Upper lobe of left lung (tissue), 4 donors: ENCODE results near the gene NAA60.

Experiments
- EP300 ChIP-seq, 4 donors: sonication (generic); formaldehyde crosslinking; IDR thresholded peaks; one replicate each; pipeline ENCODE4 v1.5.1; 2017; ENCODE audit warnings: antibody characterized with exemption in 4 of 4, control low read depth in 2 of 4
- POLR2A ChIP-seq, 4 donors: fragments of 450-650 bp; IDR thresholded peaks; one replicate each; pipeline ENCODE4 v1.5.1; 2016 to 2017; ENCODE audit warnings: antibody characterized with exemption in 4 of 4, mild to moderate bottlenecking in 2 of 4
- POLR2AphosphoS5 ChIP-seq, 2 donors: sonication (generic); formaldehyde crosslinking; IDR thresholded peaks; one replicate each; pipeline ENCODE4 v1.5.1; 2017; ENCODE audit warnings: antibody characterized with exemption in 2 of 2
- TF ChIP-seq, protein P1 (sequence below), 6 experiments: fragments of 450-650 bp in 4 of 6; fragments of 200-600 bp in 2 of 6; sonication (generic) in 2 of 6; IDR thresholded peaks; one replicate each; pipeline ENCODE4 v1.5.1; 2016 to 2019; ENCODE audit warnings: antibody characterized with exemption in 6 of 6

DNA sequence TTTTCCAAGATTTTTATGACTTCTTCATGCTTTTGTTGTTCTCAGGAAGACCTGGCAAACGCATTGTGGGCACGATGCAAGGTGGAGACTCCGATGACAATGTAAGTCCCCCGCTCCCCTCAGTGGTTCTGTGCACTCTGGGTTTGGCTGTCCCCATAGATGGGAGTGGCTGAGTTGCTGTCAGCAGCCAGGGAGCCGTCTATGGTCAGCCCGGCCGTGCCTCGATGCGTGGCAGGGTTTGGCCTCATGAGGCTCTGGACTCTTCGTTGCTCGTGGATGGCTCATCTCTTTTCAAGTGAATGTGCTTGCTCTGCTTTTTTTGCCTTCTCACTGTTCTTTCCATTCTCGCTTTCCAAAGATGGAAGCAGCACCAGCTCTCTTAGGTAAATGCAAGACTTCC lies 89.3 kb downstream of the NAA60 start:
- TF ChIP-seq, protein P1, sequence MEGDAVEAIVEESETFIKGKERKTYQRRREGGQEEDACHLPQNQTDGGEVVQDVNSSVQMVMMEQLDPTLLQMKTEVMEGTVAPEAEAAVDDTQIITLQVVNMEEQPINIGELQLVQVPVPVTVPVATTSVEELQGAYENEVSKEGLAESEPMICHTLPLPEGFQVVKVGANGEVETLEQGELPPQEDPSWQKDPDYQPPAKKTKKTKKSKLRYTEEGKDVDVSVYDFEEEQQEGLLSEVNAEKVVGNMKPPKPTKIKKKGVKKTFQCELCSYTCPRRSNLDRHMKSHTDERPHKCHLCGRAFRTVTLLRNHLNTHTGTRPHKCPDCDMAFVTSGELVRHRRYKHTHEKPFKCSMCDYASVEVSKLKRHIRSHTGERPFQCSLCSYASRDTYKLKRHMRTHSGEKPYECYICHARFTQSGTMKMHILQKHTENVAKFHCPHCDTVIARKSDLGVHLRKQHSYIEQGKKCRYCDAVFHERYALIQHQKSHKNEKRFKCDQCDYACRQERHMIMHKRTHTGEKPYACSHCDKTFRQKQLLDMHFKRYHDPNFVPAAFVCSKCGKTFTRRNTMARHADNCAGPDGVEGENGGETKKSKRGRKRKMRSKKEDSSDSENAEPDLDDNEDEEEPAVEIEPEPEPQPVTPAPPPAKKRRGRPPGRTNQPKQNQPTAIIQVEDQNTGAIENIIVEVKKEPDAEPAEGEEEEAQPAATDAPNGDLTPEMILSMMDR (IDR thresholded peaks at IDR 0.05), result no peak
- no peak for TF ChIP-seq POLR2A (IDR thresholded peaks at IDR 0.05)
- TF ChIP-seq EP300 (IDR thresholded peaks at IDR 0.05), result no peak
- TF ChIP-seq POLR2AphosphoS5 (IDR thresholded peaks at IDR 0.05), result no peak
